A673 (cell line): ENCODE results near the gene LRRC8D.

Experiments
- CTCF ChIP-seq: fragments of 300-800, 200-600 bp; sonication (generic); conservative IDR thresholded peaks from 2 replicates; pipeline ENCODE4 v1.5.1; 2017; ENCODE audit warnings: low read depth, mild to moderate bottlenecking, antibody characterized with exemption, low read length, moderate library complexity, mixed read lengths
- EZH2 ChIP-seq: fragments of 200-600 bp; sonication (generic); IDR thresholded peaks from 2 replicates; pipeline ENCODE4 v1.6.1; 2017; ENCODE audit warnings: borderline replicate concordance, low read depth, mild to moderate bottlenecking, mixed read lengths, antibody characterized with exemption, low read length; ENCODE audit not compliant: poor library complexity, severe bottlenecking

- TF ChIP-seq EZH2 (no peak), CTCF (no peak)
These were observed 83.6 kb downstream of the LRRC8D start for GRCh38 chr1:89904219-89904980.
